Measurements from ENCODE around the gene CEP20. TPM values are rescaled to one million over a fixed set of nuclear protein-coding genes. Genes with fewer than 3 reads are reported as not detected.

Gene CEP20
- total and polyA plus RNA-seq, 12 donors, result 15.2 to 63.8 (median 33.5) TPM

- intact Hi-C loops (cut with DNase I), result loop anchor here in 1 of 2 donors (5.0 kb wide), 1 partner anchor 251 kb away; no protein-coding TSS in a partner anchor
- Histone ChIP-seq H3K9me3 (replicated peaks in 1 of 3) (no peaks in the 10 kb centered on the region), H3K27me3 (no peaks in the 10 kb centered on the region), H3K27ac (no peak overlapping the region), H3K4me1 (replicated peaks in 1 of 2) (peaks cover 16 to 18% of the 10 kb centered on the region in 2 donors), H3K36me3 (replicated peaks in 1 of 2) (peaks cover 0 to 15% of the 10 kb centered on the region in 2 donors), H3K4me3 (no peak overlapping the region)
- TF ChIP-seq POLR2A (IDR thresholded peaks at IDR 0.05), result no peak
- no peak for TF ChIP-seq CTCF (IDR thresholded peaks at IDR 0.05)
- no peak for DNase-seq
- 89 to 97% (median 93%) methylated on average over 5 of the region's 5 CpGs for WGBS, 4 donors
Measured at GRCh38 chr16:15876503-15876902, 11.9 kb downstream of the CEP20 start.

- Histone ChIP-seq H3K9me3 (replicated peaks in 1 of 3) (no peaks in the 10 kb centered on the region), H3K36me3 (replicated peaks in 1 of 2) (peaks cover 0 to 17% of the 10 kb centered on the region in 2 donors), H3K27ac (peak overlapping the region in 3 of 5 donors; percentile 41 to 65 (median 43)), H3K4me1 (replicated peaks in 1 of 2) (peaks cover 16 to 18% of the 10 kb centered on the region in 2 donors), H3K27me3 (no peaks in the 10 kb centered on the region), H3K4me3 (no peak overlapping the region)
- WGBS, 4 donors, result 34 to 46% (median 38%) methylated on average over 5 to 7 of the region's 7 CpGs
- TF ChIP-seq CTCF (IDR thresholded peaks at IDR 0.05) (peak; percentile 56 to 74 (median 70)), POLR2A (IDR thresholded peaks at IDR 0.05) (no peak)
- peak; percentile 54 to 86 (median 68) for DNase-seq
- intact Hi-C loops (cut with DNase I), result loop anchor here in 1 of 2 donors (5.0 kb wide), 1 partner anchor 252 kb away; no protein-coding TSS in a partner anchor
Measured at GRCh38 chr16:15874745-15875314, 13.6 kb downstream of the CEP20 start.

- intact Hi-C loops (cut with DNase I), result no loop called here
- peaks cover 0 to 17% of the 10 kb centered on the region in 2 donors for H3K36me3 ChIP-seq (replicated peaks in 1 of 2)
- DNase-seq, result no peak
- 87 to 94% (median 91%) methylated on average over 1 of the region's 1 CpG for WGBS, 4 donors
- H3K9me3 ChIP-seq (replicated peaks in 1 of 3), result no peaks in the 10 kb centered on the region
- no peak for TF ChIP-seq CTCF (IDR thresholded peaks at IDR 0.05)
- no peak for TF ChIP-seq POLR2A (IDR thresholded peaks at IDR 0.05)
- H3K27ac ChIP-seq, result no peak overlapping the region
- H3K4me1 ChIP-seq (replicated peaks in 1 of 2), result peaks cover 10 to 12% of the 10 kb centered on the region in 2 donors
- no peak overlapping the region for H3K4me3 ChIP-seq
- no peaks in the 10 kb centered on the region for H3K27me3 ChIP-seq
Measured at GRCh38 chr16:15873737-15874136, 14.7 kb downstream of the CEP20 start.

GRCh38 chr16:15873301-15873700 lies 15.1 kb downstream of the CEP20 start:
- TF ChIP-seq CTCF (IDR thresholded peaks at IDR 0.05) (no peak), POLR2A (IDR thresholded peaks at IDR 0.05) (no peak)
- Histone ChIP-seq H3K4me3 (no peak overlapping the region), H3K27ac (no peak overlapping the region), H3K27me3 (no peaks in the 10 kb centered on the region), H3K36me3 (replicated peaks in 1 of 2) (peaks cover 0 to 17% of the 10 kb centered on the region in 2 donors), H3K4me1 (replicated peaks in 1 of 2) (peaks cover 10 to 12% of the 10 kb centered on the region in 2 donors), H3K9me3 (replicated peaks in 1 of 3) (no peaks in the 10 kb centered on the region)
- intact Hi-C loops (cut with DNase I), result no loop called here
- no peak for DNase-seq
- WGBS, 4 donors, result 38 to 53% (median 48%) methylated on average over 2 of the region's 2 CpGs

All from adrenal gland (tissue), 12 donors.